SK-N-MC (cell line): Measurements from ENCODE around the gene SNHG17.

Source experiments
- EZH2 ChIP-seq: fragments of 200-600 bp; sonication (generic); IDR thresholded peaks from one replicate; pipeline ENCODE4 v1.6.1; 2017; ENCODE audit warnings: antibody characterized with exemption
- FOXP2 ChIP-seq: optimal IDR thresholded peaks from 2 replicates; pipeline ENCODE3; 2011; ENCODE audit warnings: mild to moderate bottlenecking, moderate library complexity; ENCODE audit not compliant: insufficient read depth; ENCODE audit errors: extremely low read length, control extremely low read depth
- POLR2AphosphoS5 ChIP-seq: IDR thresholded peaks from 2 replicates; pipeline ENCODE4 v1.6.1; 2012; ENCODE audit warnings: mild to moderate bottlenecking, low read depth, low read length, borderline replicate concordance

GRCh38 chr20:38450412-38450975 is 15.4 kb upstream of the SNHG17 start:
- no peak for TF ChIP-seq EZH2
- TF ChIP-seq POLR2AphosphoS5, result no peak
- no peak for TF ChIP-seq FOXP2
